HepG2 (cell line): ENCODE data around the gene ATP13A2. TPM values are rescaled to one million over a fixed set of nuclear protein-coding genes. Genes with fewer than 3 reads are reported as not detected.
A peak's percentile ranks its signal among the peaks of the same experiment; 100 is the strongest.

Source experiments
- ATAC-seq: fragments of 200-7000 bp; cut with Tn5 transposase; 3 replicates; pipeline ENCODE4 v1.9.1; 2020; ENCODE audit warnings: mild to moderate bottlenecking, moderate library complexity
- BruUV-seq: library from RNA; stranded (reverse); fragments of 400-500 nt; replicated peaks from 2 replicates; lab custom pipeline; 2021; lab: Mats Ljungman, UMichigan
- CTCF ChIA-PET: fragments of 300-600 bp; formaldehyde crosslinking; extraction: SDS; loops from one replicate; lab custom pipeline; 2021; ENCODE audit warnings: low total read pairs, inconsistent platforms, low intra/inter-chr PET ratio; lab: Yijun Ruan, JAX
- POLR2A ChIA-PET: fragments of 350-600 bp; sonication (Branson Sonifier 250); formaldehyde crosslinking; loops from one replicate; lab custom pipeline; 2020; ENCODE audit warnings: antibody characterized with exemption, inconsistent platforms; lab: Yijun Ruan, JAX
- DNase-seq: peaks from one replicate; pipeline ENCODE4 v3.0.0-alpha.2; 2015; ENCODE audit warnings: low spot score
- FAIRE-seq: peaks from 3 replicates; lab custom pipeline; 2011; peaks lifted over from hg19 to GRCh38; lab: Jason Lieb, UNC
- H2AFZ ChIP-seq: one replicate; pipeline ENCODE4 v1.6.1; 2011; ENCODE audit warnings: low read length, inconsistent platforms
- H3K27ac ChIP-seq: fragments of 300-600 bp; 3 replicates; pipeline ENCODE4 v1.8.0; 2011; ENCODE audit warnings: mixed run types, mild to moderate bottlenecking, mixed read lengths, low read length, inconsistent platforms; ENCODE audit not compliant: insufficient read depth; ENCODE audit errors: extremely low read length
- H3K27me3 ChIP-seq, 2 experiments: fragments of 200-600 bp in 1 of 2; 2 replicates in 1 of 2; 3 replicates in 1 of 2; pipeline versions ENCODE4 v1.6.0 to v1.8.0; 2011; ENCODE audit warnings: low read length in 2 of 2, mild to moderate bottlenecking in 2 of 2, moderate library complexity in 2 of 2, inconsistent platforms in 1 of 2; ENCODE audit not compliant: insufficient read depth in 2 of 2, control insufficient read depth in 1 of 2
- H3K36me3 ChIP-seq, 2 experiments: fragments of 200-600 bp in 1 of 2; replicated peaks in 1 of 2; 2 replicates in 1 of 2; 3 replicates in 1 of 2; pipeline versions ENCODE4 v1.5.1 to v1.8.0; 2011; ENCODE audit warnings: low read length in 2 of 2, inconsistent platforms in 1 of 2; ENCODE audit not compliant: insufficient read depth in 2 of 2, control insufficient read depth in 1 of 2
- H3K4me1 ChIP-seq: 2 replicates; pipeline ENCODE4 v1.5.1; 2012; ENCODE audit warnings: low read length, inconsistent platforms; ENCODE audit not compliant: insufficient read depth
- H3K4me2 ChIP-seq: 2 replicates; pipeline ENCODE4 v1.6.0; 2011; ENCODE audit warnings: low read depth, low read length, inconsistent platforms
- H3K4me3 ChIP-seq, 3 experiments: fragments of 200-600 bp in 1 of 3; sonication (generic), shearing (Covaris generic) in 1 of 3; replicated peaks in 1 of 3; 2 replicates each; pipeline ENCODE4 v1.5.1; 2011 to 2016; ENCODE audit warnings: low read length in 3 of 3, inconsistent platforms in 2 of 3, low read depth in 2 of 3, mild to moderate bottlenecking in 2 of 3, control low read depth in 1 of 3, mixed read lengths in 1 of 3; ENCODE audit not compliant: insufficient read depth in 1 of 3
- H3K79me2 ChIP-seq: one replicate; pipeline ENCODE4 v1.6.1; 2011; ENCODE audit warnings: low read length, inconsistent platforms; ENCODE audit not compliant: insufficient read depth
- H3K9ac ChIP-seq: 2 replicates; pipeline ENCODE4 v1.6.0; 2011; ENCODE audit warnings: mild to moderate bottlenecking, low read depth, low read length, inconsistent platforms; ENCODE audit not compliant: insufficient read depth
- H3K9me3 ChIP-seq: 2 replicates; pipeline ENCODE4 v1.5.1; 2012; ENCODE audit warnings: mild to moderate bottlenecking, low read length
- H4K20me1 ChIP-seq: 2 replicates; pipeline ENCODE4 v1.6.0; 2011; ENCODE audit warnings: inconsistent platforms, mild to moderate bottlenecking, low read length, moderate library complexity; ENCODE audit not compliant: insufficient read depth
- ARID4A ChIP-seq: sonication (generic); formaldehyde crosslinking; IDR thresholded peaks from 2 replicates; pipeline ENCODE4 v1.5.0; 2020; ENCODE audit warnings: mild to moderate bottlenecking, missing genetic modification reagents, borderline replicate concordance
- MAFG ChIP-seq: sonication (generic); formaldehyde crosslinking; IDR thresholded peaks from 2 replicates; pipeline ENCODE4 v1.5.1; 2020; ENCODE audit warnings: mild to moderate bottlenecking, missing genetic modification reagents
- NR3C1 ChIP-seq: sonication (generic); formaldehyde crosslinking; IDR thresholded peaks from 2 replicates; pipeline ENCODE4 v1.4.0; 2020; ENCODE audit warnings: missing genetic modification reagents
- REL ChIP-seq: sonication (generic); formaldehyde crosslinking; conservative IDR thresholded peaks from 2 replicates; pipeline ENCODE4 v1.8.0; 2022; ENCODE audit warnings: mild to moderate bottlenecking, missing genetic modification reagents, moderate library complexity
- ZNF709 ChIP-seq: sonication (generic); formaldehyde crosslinking; IDR thresholded peaks from 2 replicates; pipeline ENCODE4 v1.5.0; 2020; ENCODE audit warnings: mild to moderate bottlenecking, missing genetic modification reagents
- ZNF781 ChIP-seq: sonication (generic); formaldehyde crosslinking; IDR thresholded peaks from 2 replicates; pipeline ENCODE4 v1.5.1; 2020; ENCODE audit warnings: borderline replicate concordance, mild to moderate bottlenecking, missing genetic modification reagents; ENCODE audit errors: not compliant biosample characterization
- WGBS: methylation state at CpG from one replicate; pipeline ENCODE4 v1.1.6; 2017; ENCODE audit warnings: low lambda C conversion rate; 5-methylcytosine and 5-hydroxymethylcytosine counted together
- in situ Hi-C: cut with HindIII; loops from 2 replicates; pipeline ENCODE4 v1.10.0; 2017; ENCODE audit warnings: low pct_unique_long_range_greater_than_20kb; ENCODE audit not compliant: extremely low pct_ligation_motif_present
- intact Hi-C: fragments of 100-400 bp; cut with micrococcal nuclease; formaldehyde crosslinking; loops from one replicate; pipeline ENCODE4 v1.10.0; 2022; ENCODE audit not compliant: unreplicated experiment
- polyA plus RNA-seq, 8 experiments: library from polyadenylated mRNA; depleted of rRNA in 3 of 8; stranded (reverse) in 7 of 8; unstranded in 1 of 8; fragments of >200 nt; fragmentation: Illumina TruSeq in 4 of 8; extraction: Trizol in 4 of 8; gene quantifications; 2 replicates each; pipeline versions ENCODE4 v1.2.1 to v1.2.3, GENCODE V29; 2011 to 2016; ENCODE audit warnings: low read depth in 4 of 8, missing spikeins in 1 of 8, mixed read lengths in 1 of 8; ENCODE audit not compliant: insufficient read depth in 1 of 8
- total RNA-seq, 5 experiments: library from RNA; depleted of rRNA; stranded (reverse); fragments of >200 nt; fragmentation: Illumina TruSeq; extraction: Trizol; gene quantifications; 2 replicates each; pipeline ENCODE4 v1.2.3, GENCODE V29; 2016; ENCODE audit warnings: low read depth in 1 of 5
- TF ChIP-seq, protein P1 (sequence below): sonication (generic); formaldehyde crosslinking; IDR thresholded peaks from 2 replicates; pipeline ENCODE4 v1.5.1; 2020; ENCODE audit warnings: missing genetic modification reagents, mild to moderate bottlenecking, borderline replicate concordance

The ATP13A2 gene
- total and polyA plus RNA-seq, 2 of the 13 experiments (the other 11 are each of a cell fraction or from before 2014, with no cell fraction given) = 13.2 to 16.2 TPM

DNA sequence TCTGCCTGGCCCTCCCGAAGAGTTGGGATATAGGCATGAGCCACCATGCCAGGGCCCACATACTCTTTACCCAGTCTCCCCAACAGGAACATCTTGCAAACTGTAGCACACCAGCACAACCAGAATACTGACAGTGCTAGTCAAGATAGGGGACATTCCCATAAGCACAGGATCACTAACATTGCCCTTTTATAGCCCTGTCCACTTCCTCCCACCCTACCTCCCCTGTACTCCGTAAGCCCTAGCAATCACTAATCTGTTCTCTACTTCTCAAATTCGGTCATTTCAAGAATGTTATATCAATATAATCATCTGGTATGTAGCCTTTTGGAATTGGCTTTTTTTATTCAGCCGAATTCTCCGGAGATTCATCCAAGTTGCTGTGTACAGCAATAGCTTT, 36.2 kb upstream of the ATP13A2 start (continued):
- no peak for TF ChIP-seq ZNF709 (CRISPR knock-in tag)

DNA sequence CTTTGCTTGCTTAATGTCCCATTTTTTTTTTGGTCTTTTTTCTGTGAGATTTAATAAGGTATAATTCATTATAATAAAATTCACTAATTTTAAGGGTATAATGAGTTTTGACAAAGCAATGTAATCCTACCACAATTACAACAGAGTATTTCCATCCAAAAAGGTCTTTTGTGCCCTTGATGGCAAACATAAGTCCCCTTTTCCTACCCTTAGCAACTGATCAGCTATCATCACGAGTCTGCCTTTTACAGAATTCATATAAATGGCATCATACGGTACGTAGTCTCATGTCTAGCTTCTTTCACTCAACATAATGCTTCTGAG, 34.6 kb upstream of the ATP13A2 start:
- ChIA-PET CTCF (interaction anchor here (2.4 to 2.9 kb wide), 2 partner anchors 82 to 95 kb away, joined by 11 to 26 read pairs; no protein-coding TSS in a partner anchor), POLR2A (no interaction called here)
- in situ Hi-C loops (loop anchor here (5.0 kb wide), 1 partner anchor 89 kb away; no protein-coding TSS in a partner anchor), intact Hi-C loops (loop anchor here (1.0 kb wide), 1 partner anchor 95 kb away; no protein-coding TSS in a partner anchor)
- H2AFZ ChIP-seq = no peak overlapping the region
- H3K36me3 ChIP-seq = peaks cover 9 to 34% of the 10 kb centered on the region in 2 experiments
- H3K9ac ChIP-seq = no peak overlapping the region
- no peaks in the 10 kb centered on the region for H3K27me3 ChIP-seq
- WGBS = 84% methylated on average over 3 of the region's 3 CpGs
- H3K4me1 ChIP-seq = peaks cover 9% of the 10 kb centered on the region
- H3K9me3 ChIP-seq = no peaks in the 10 kb centered on the region
- ATAC-seq (no peak), FAIRE-seq (no peak), DNase-seq (no peak)
- BruUV-seq = no TSS peak
- H4K20me1 ChIP-seq = no peaks in the 10 kb centered on the region
- H3K4me2 ChIP-seq = no peak overlapping the region
- H3K79me2 ChIP-seq = peaks cover 12% of the 10 kb centered on the region
- TF ChIP-seq ZNF781 (CRISPR knock-in tag) = no peak
- no peak overlapping the region for H3K27ac ChIP-seq
- no peak overlapping the region for H3K4me3 ChIP-seq

- intact Hi-C loops (loop anchor here (1.0 kb wide), 1 partner anchor 94 kb away; no protein-coding TSS in a partner anchor), in situ Hi-C loops (loop anchor here (5.0 kb wide), 1 partner anchor 88 kb away; no protein-coding TSS in a partner anchor)
- Histone ChIP-seq H3K36me3 (peaks cover 9 to 34% of the 10 kb centered on the region in 2 experiments), H3K27ac (no peak overlapping the region), H3K4me2 (no peak overlapping the region), H4K20me1 (no peaks in the 10 kb centered on the region), H3K4me1 (0 out of 2 replicates have a peak, but pooled peaks cover 5% of the 10 kb centered on the region), H3K4me3 (no peak overlapping the region), H3K27me3 (no peaks in the 10 kb centered on the region), H3K9ac (no peak overlapping the region), H3K9me3 (no peaks in the 10 kb centered on the region), H2AFZ (no peak overlapping the region), H3K79me2 (peaks cover 8% of the 10 kb centered on the region)
- FAIRE-seq (peak; percentile 90), DNase-seq (peak; percentile 63), ATAC-seq (no peak)
- POLR2A ChIA-PET = no interaction called here
- CTCF ChIA-PET = interaction anchor here (2.4 to 2.9 kb wide), 2 partner anchors 82 to 94 kb away, joined by 11 to 26 read pairs; no protein-coding TSS in a partner anchor
- WGBS = 73% methylated on average over 9 of the region's 9 CpGs
- no TSS peak for BruUV-seq
- TF ChIP-seq ARID4A = no peak
- no peak for TF ChIP-seq MAFG (CRISPR knock-in tag)
- TF ChIP-seq REL (CRISPR knock-in tag) = no peak
- TF ChIP-seq, protein P1, sequence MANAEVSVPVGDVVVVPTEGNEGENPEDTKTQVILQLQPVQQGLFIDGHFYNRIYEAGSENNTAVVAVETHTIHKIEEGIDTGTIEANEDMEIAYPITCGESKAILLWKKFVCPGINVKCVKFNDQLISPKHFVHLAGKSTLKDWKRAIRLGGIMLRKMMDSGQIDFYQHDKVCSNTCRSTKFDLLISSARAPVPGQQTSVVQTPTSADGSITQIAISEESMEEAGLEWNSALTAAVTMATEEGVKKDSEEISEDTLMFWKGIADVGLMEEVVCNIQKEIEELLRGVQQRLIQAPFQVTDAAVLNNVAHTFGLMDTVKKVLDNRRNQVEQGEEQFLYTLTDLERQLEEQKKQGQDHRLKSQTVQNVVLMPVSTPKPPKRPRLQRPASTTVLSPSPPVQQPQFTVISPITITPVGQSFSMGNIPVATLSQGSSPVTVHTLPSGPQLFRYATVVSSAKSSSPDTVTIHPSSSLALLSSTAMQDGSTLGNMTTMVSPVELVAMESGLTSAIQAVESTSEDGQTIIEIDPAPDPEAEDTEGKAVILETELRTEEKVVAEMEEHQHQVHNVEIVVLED (CRISPR knock-in tag) = no peak
- TF ChIP-seq NR3C1 (CRISPR knock-in tag) = no peak
These were observed 34.1 kb upstream of the ATP13A2 start for GRCh38 chr1:17045634-17046333.
